Memory B cell (primary cell): ENCODE measurements around the gene MED15.
"Not testable (repeated sequence)": the region's sequence is repeated elsewhere in the genome, so short reads cannot be mapped to it uniquely, and the experiment has no call there.

ENCODE experiments used
- ATAC-seq: fragments of 150-1000 bp; cut with Tn5 transposase; 2 replicates; pipeline ENCODE4 v1.10.0; 2021; ENCODE audit warnings: low read depth, mild to moderate bottlenecking, moderate library complexity
- DNase-seq, 2 donors: peaks; one replicate each; pipeline ENCODE4 v3.0.0; 2022; ENCODE audit warnings: low spot score in 2 of 2
- H3K27ac Mint-ChIP-seq: one replicate; pipeline ENCODE4 v1.8.0; 2022; ENCODE audit warnings: mild to moderate bottlenecking, moderate library complexity, mixed read lengths
- H3K27me3 Mint-ChIP-seq: one replicate; pipeline ENCODE4 v1.8.0; 2022; ENCODE audit warnings: mixed read lengths
- H3K36me3 Mint-ChIP-seq: one replicate; pipeline ENCODE4 v1.8.0; 2022; ENCODE audit warnings: mild to moderate bottlenecking, mixed read lengths
- H3K4me1 Mint-ChIP-seq: one replicate; pipeline ENCODE4 v1.8.0; 2022; ENCODE audit warnings: mixed read lengths
- H3K4me3 Mint-ChIP-seq: one replicate; pipeline ENCODE4 v1.8.0; 2022; ENCODE audit warnings: mild to moderate bottlenecking, moderate library complexity, mixed read lengths
- H3K9me3 Mint-ChIP-seq: one replicate; pipeline ENCODE4 v1.8.0; 2022; ENCODE audit warnings: mixed read lengths

MED15 gene

GRCh38 chr22:20507253-20508066 is at the start of gene MED15:
MED15 (plus strand) TSS chr22:20507610; CDS start chr22:20507679, 69 bp downstream.
- H3K9me3 Mint-ChIP-seq: no peaks in the 10 kb centered on the region
- no peaks in the 10 kb centered on the region for H3K27me3 Mint-ChIP-seq
- H3K4me3 Mint-ChIP-seq: peak within 1 kb of the TSS; percentile 94
- no peaks in the 10 kb centered on the region for H3K36me3 Mint-ChIP-seq
- ATAC-seq (peak; percentile 89), DNase-seq (peak; percentile 80 to 84)
- peaks cover 42% of the 10 kb centered on the region for H3K4me1 Mint-ChIP-seq
- peak within 1 kb of the TSS; percentile 95 for H3K27ac Mint-ChIP-seq

GRCh38 chr22:20458530-20459151 is 48.8 kb upstream of the MED15 start:
- no peak overlapping the region for H3K4me3 Mint-ChIP-seq
- H3K27me3 Mint-ChIP-seq: no peaks in the 10 kb centered on the region
- DNase-seq (no peak), ATAC-seq (no peak)
- H3K4me1 Mint-ChIP-seq: peaks cover 31% of the 10 kb centered on the region
- H3K36me3 Mint-ChIP-seq: peaks cover 25% of the 10 kb centered on the region
- H3K27ac Mint-ChIP-seq: no peak overlapping the region
- no peaks in the 10 kb centered on the region for H3K9me3 Mint-ChIP-seq

GRCh38 chr22:20459152-20459542 is 48.3 kb upstream of the MED15 start:
- Mint-ChIP-seq H3K4me1 (peaks cover 36% of the 10 kb centered on the region), H3K27me3 (no peaks in the 10 kb centered on the region), H3K27ac (no peak overlapping the region), H3K9me3 (no peaks in the 10 kb centered on the region), H3K36me3 (peaks cover 27% of the 10 kb centered on the region), H3K4me3 (no peak overlapping the region)
- DNase-seq (no peak), ATAC-seq (no peak)

- DNase-seq (no peak), ATAC-seq (no peak)
- H3K9me3 Mint-ChIP-seq: no peaks in the 10 kb centered on the region
- H3K27me3 Mint-ChIP-seq: no peaks in the 10 kb centered on the region
- H3K27ac Mint-ChIP-seq: no peak overlapping the region
- no peak overlapping the region for H3K4me3 Mint-ChIP-seq
- H3K4me1 Mint-ChIP-seq: peaks cover 43% of the 10 kb centered on the region
- peaks cover 26% of the 10 kb centered on the region for H3K36me3 Mint-ChIP-seq
These were observed 47.5 kb upstream of the MED15 start for GRCh38 chr22:20459862-20460261.

- peak overlapping the region; percentile 73 for H3K4me3 Mint-ChIP-seq
- peaks cover 38% of the 10 kb centered on the region for H3K4me1 Mint-ChIP-seq
- H3K27me3 Mint-ChIP-seq: no peaks in the 10 kb centered on the region
- ATAC-seq (peak; percentile 90), DNase-seq (peak; percentile 42 to 50)
- H3K27ac Mint-ChIP-seq: peak overlapping the region; percentile 97
- no peaks in the 10 kb centered on the region for H3K9me3 Mint-ChIP-seq
- peaks cover 16% of the 10 kb centered on the region for H3K36me3 Mint-ChIP-seq
These were observed 43.9 kb upstream of the MED15 start for GRCh38 chr22:20463324-20464095.

GRCh38 chr22:20464096-20464614 is 43.3 kb upstream of the MED15 start:
- H3K9me3 Mint-ChIP-seq: no peaks in the 10 kb centered on the region
- H3K27me3 Mint-ChIP-seq: no peaks in the 10 kb centered on the region
- peaks cover 40% of the 10 kb centered on the region for H3K4me1 Mint-ChIP-seq
- DNase-seq: peak in 1 of 2 donors; percentile 17
- H3K27ac Mint-ChIP-seq: peak overlapping the region; percentile 97
- peaks cover 16% of the 10 kb centered on the region for H3K36me3 Mint-ChIP-seq
- ATAC-seq: peak; percentile 69
- H3K4me3 Mint-ChIP-seq: peak overlapping the region; percentile 73

GRCh38 chr22:20464912-20465758 is 42.3 kb upstream of the MED15 start:
- Mint-ChIP-seq H3K36me3 (peaks cover 13% of the 10 kb centered on the region), H3K4me3 (peak overlapping the region; percentile 73), H3K27me3 (no peaks in the 10 kb centered on the region), H3K9me3 (no peaks in the 10 kb centered on the region), H3K27ac (peak overlapping the region; percentile 97), H3K4me1 (peaks cover 36% of the 10 kb centered on the region)
- ATAC-seq: no peak
- no peak for DNase-seq

GRCh38 chr22:20465759-20466077 is 41.7 kb upstream of the MED15 start:
- Mint-ChIP-seq H3K36me3 (peaks cover 17% of the 10 kb centered on the region), H3K27me3 (no peaks in the 10 kb centered on the region), H3K4me3 (no peak overlapping the region)

GRCh38 chr22:20466659-20467379 is 40.6 kb upstream of the MED15 start:
- Mint-ChIP-seq H3K4me3 (no peak overlapping the region), H3K27me3 (no peaks in the 10 kb centered on the region), H3K9me3 (no peaks in the 10 kb centered on the region), H3K4me1 (peaks cover 39% of the 10 kb centered on the region), H3K27ac (no peak overlapping the region), H3K36me3 (peaks cover 19% of the 10 kb centered on the region)
- no peak for ATAC-seq
- DNase-seq: no peak

More at GRCh38 chr22:20465759-20466077, 41.7 kb upstream of the MED15 start:
- ATAC-seq: no peak
- DNase-seq: no peak
- Mint-ChIP-seq H3K27ac (peak overlapping the region; percentile 97), H3K4me1 (peaks cover 39% of the 10 kb centered on the region), H3K9me3 (no peaks in the 10 kb centered on the region)

GRCh38 chr22:20469110-20469868 is 38.1 kb upstream of the MED15 start:
- DNase-seq: no peak
- no peak for ATAC-seq
- Mint-ChIP-seq H3K4me3 (no peak overlapping the region), H3K9me3 (no peaks in the 10 kb centered on the region), H3K36me3 (peaks cover 18% of the 10 kb centered on the region), H3K4me1 (peaks cover 25% of the 10 kb centered on the region), H3K27ac (no peak overlapping the region), H3K27me3 (no peaks in the 10 kb centered on the region)

GRCh38 chr22:20470525-20470924 is 36.9 kb upstream of the MED15 start:
- not testable (repeated sequence) for H3K27ac Mint-ChIP-seq, DNase-seq, H3K9me3 Mint-ChIP-seq, ATAC-seq, H3K27me3 Mint-ChIP-seq, H3K4me3 Mint-ChIP-seq
- peaks cover 18% of the 10 kb centered on the region for H3K4me1 Mint-ChIP-seq
- peaks cover 18% of the 10 kb centered on the region for H3K36me3 Mint-ChIP-seq

GRCh38 chr22:20471126-20471833 is 36.1 kb upstream of the MED15 start:
- peaks cover 15% of the 10 kb centered on the region for H3K4me1 Mint-ChIP-seq
- ATAC-seq: no peak

More at GRCh38 chr22:20471126-20471833, 36.1 kb upstream of the MED15 start:
- DNase-seq: no peak
- H3K27me3 Mint-ChIP-seq: no peaks in the 10 kb centered on the region
- H3K9me3 Mint-ChIP-seq: no peaks in the 10 kb centered on the region
- peaks cover 18% of the 10 kb centered on the region for H3K36me3 Mint-ChIP-seq
- H3K4me3 Mint-ChIP-seq: no peak overlapping the region
- no peak overlapping the region for H3K27ac Mint-ChIP-seq
